ENCODE results near the gene MPND.
A peak's percentile ranks its signal among the peaks of the same experiment; 100 is the strongest.

The MPND gene

GRCh38 chr19:4350726-4351125 lies 7.4 kb downstream of the MPND start:
- DNase-seq: no peak

- peak; percentile 23 for DNase-seq
Observed at GRCh38 chr19:4352701-4353121, 9.3 kb downstream of the MPND start.

- no peak for DNase-seq
Observed at GRCh38 chr19:4354282-4354681, 10.9 kb downstream of the MPND start.

- no peak for DNase-seq
Observed at GRCh38 chr19:4354897-4355296, 11.5 kb downstream of the MPND start.

- DNase-seq: no peak
Observed at GRCh38 chr19:4357095-4357797, 13.9 kb downstream of the MPND start.

GRCh38 chr19:4357921-4358326 lies 14.6 kb downstream of the MPND start:
- DNase-seq: no peak

GRCh38 chr19:4358709-4359626 lies 15.6 kb downstream of the MPND start:
- no peak for DNase-seq

GRCh38 chr19:4359627-4360000 lies 16.3 kb downstream of the MPND start:
- no peak for DNase-seq

- DNase-seq: no peak
Observed at GRCh38 chr19:4360081-4360569, 16.8 kb downstream of the MPND start.

- no peak for DNase-seq
Observed at GRCh38 chr19:4360641-4361151, 17.3 kb downstream of the MPND start.

- no peak for DNase-seq
Observed at GRCh38 chr19:4361152-4362046, 18.0 kb downstream of the MPND start.

GRCh38 chr19:4362101-4362828 lies 18.9 kb downstream of the MPND start:
- DNase-seq: no peak

GRCh38 chr19:4362831-4363545 lies 19.6 kb downstream of the MPND start:
- DNase-seq: no peak

GRCh38 chr19:4363571-4364304 lies 20.4 kb downstream of the MPND start:
- no peak for DNase-seq

- no peak for DNase-seq
Observed at GRCh38 chr19:4365341-4365740, 22.0 kb downstream of the MPND start.

- no peak for DNase-seq
Observed at GRCh38 chr19:4365791-4366665, 22.7 kb downstream of the MPND start.

GRCh38 chr19:4366666-4367335 lies 23.4 kb downstream of the MPND start:
- no peak for DNase-seq

- no peak for DNase-seq
Observed at GRCh38 chr19:4367336-4367723, 24.0 kb downstream of the MPND start.

GRCh38 chr19:4367781-4368127 lies 24.4 kb downstream of the MPND start:
- DNase-seq: no peak
